Colonic mucosa (tissue), 4 donors: ENCODE measurements around the gene EEIG2. TPM values are rescaled to one million over a fixed set of nuclear protein-coding genes. Genes with fewer than 3 reads are reported as not detected.

Experiments used
- DNase-seq: peaks from one replicate; pipeline ENCODE4 v3.0.0-alpha.2; 2020
- H3K27ac ChIP-seq: fragments of 200-600 bp; one replicate; pipeline ENCODE4 v1.8.0; 2021
- H3K27me3 ChIP-seq: fragments of 200-600 bp; one replicate; pipeline ENCODE4 v1.8.0; 2021
- H3K36me3 ChIP-seq: fragments of 200-600 bp; one replicate; pipeline ENCODE4 v1.8.0; 2021
- H3K4me1 ChIP-seq: fragments of 200-600 bp; one replicate; pipeline ENCODE4 v1.8.0; 2021; ENCODE audit warnings: mild to moderate bottlenecking
- H3K4me3 ChIP-seq: fragments of 200-600 bp; one replicate; pipeline ENCODE4 v1.8.0; 2021
- H3K9ac ChIP-seq, 2 donors: one replicate each; pipeline ENCODE4 v1.7.0; 2013; ENCODE audit warnings: control low read depth in 2 of 2, low read depth in 2 of 2, low read length in 2 of 2
- H3K9me3 ChIP-seq: fragments of 200-600 bp; one replicate; pipeline ENCODE4 v1.8.0; 2021
- CTCF ChIP-seq: fragments of 200-600 bp; IDR thresholded peaks from one replicate; pipeline ENCODE4 v1.8.0; 2022; ENCODE audit warnings: antibody characterized with exemption, mild to moderate bottlenecking
- intact Hi-C: fragments of 100-400 bp; cut with DNase I; formaldehyde crosslinking; loops from one replicate; pipeline ENCODE4 v1.14.1; 2022
- total RNA-seq, 2 donors: library from RNA; stranded (reverse); fragmentation: NEBNext Ultra II Directional in 1 of 2; extraction: Animal tissue kit (Norgen Biotek cat#: 25700) in 1 of 2; gene quantifications; one replicate each; pipeline ENCODE4 v1.2.1, GENCODE V29; 2021
- donor health status: healthy.
- donor health status: DM: no; HTN: no; CAD: no.
- donor health status: DM: no; HTN: no; CAD: no.

Gene EEIG2
- total RNA-seq, 2 donors from 2014 or later = 32.8 to 42.8 TPM

GRCh38 chr1:108574008-108574407, 14.1 kb downstream of the EEIG2 start:
- H3K9ac ChIP-seq = no peak overlapping the region
- TF ChIP-seq CTCF = no peak
- H3K27ac ChIP-seq = no peak overlapping the region
- no peaks in the 10 kb centered on the region for H3K36me3 ChIP-seq
- intact Hi-C loops = no loop called here
- DNase-seq = no peak
- H3K4me1 ChIP-seq = no peaks in the 10 kb centered on the region
- H3K9me3 ChIP-seq = no peaks in the 10 kb centered on the region
- no peak overlapping the region for H3K4me3 ChIP-seq
- H3K27me3 ChIP-seq = no peaks in the 10 kb centered on the region

GRCh38 chr1:108575375-108575774, 15.5 kb downstream of the EEIG2 start:
- no peak for TF ChIP-seq CTCF
- no peak for DNase-seq

GRCh38 chr1:108583757-108584427, 24.0 kb downstream of the EEIG2 start:
- no peak for DNase-seq
- H3K4me3 ChIP-seq = no peak overlapping the region
- no peaks in the 10 kb centered on the region for H3K36me3 ChIP-seq
- H3K27me3 ChIP-seq = no peaks in the 10 kb centered on the region
- no peaks in the 10 kb centered on the region for H3K9me3 ChIP-seq
- peak overlapping the region; percentile 76 for H3K27ac ChIP-seq
- intact Hi-C loops = no loop called here
- H3K9ac ChIP-seq = peak overlapping the region in 1 of 2 donors; percentile 49
- no peak for TF ChIP-seq CTCF
- H3K4me1 ChIP-seq = peaks cover 5% of the 10 kb centered on the region

More at GRCh38 chr1:108575375-108575774, 15.5 kb downstream of the EEIG2 start:
- intact Hi-C loops = no loop called here
- no peaks in the 10 kb centered on the region for H3K27me3 ChIP-seq
- H3K27ac ChIP-seq = no peak overlapping the region
- H3K9me3 ChIP-seq = no peaks in the 10 kb centered on the region
- H3K9ac ChIP-seq = no peak overlapping the region
- H3K4me1 ChIP-seq = no peaks in the 10 kb centered on the region
- no peak overlapping the region for H3K4me3 ChIP-seq
- no peaks in the 10 kb centered on the region for H3K36me3 ChIP-seq

GRCh38 chr1:108584428-108584856, 24.5 kb downstream of the EEIG2 start:
- no peaks in the 10 kb centered on the region for H3K9me3 ChIP-seq
- H3K9ac ChIP-seq = peak overlapping the region in 1 of 2 donors; percentile 42
- no peak overlapping the region for H3K4me3 ChIP-seq
- intact Hi-C loops = no loop called here
- H3K27ac ChIP-seq = peak overlapping the region; percentile 76
- no peaks in the 10 kb centered on the region for H3K36me3 ChIP-seq
- H3K4me1 ChIP-seq = peaks cover 5% of the 10 kb centered on the region
- H3K27me3 ChIP-seq = no peaks in the 10 kb centered on the region
- DNase-seq = no peak
- TF ChIP-seq CTCF = no peak

- Histone ChIP-seq H3K36me3 (no peaks in the 10 kb centered on the region), H3K9me3 (no peaks in the 10 kb centered on the region), H3K4me1 (peaks cover 9% of the 10 kb centered on the region), H3K4me3 (no peak overlapping the region), H3K27ac (peak overlapping the region; percentile 76), H3K9ac (peak overlapping the region in 1 of 2 donors; percentile 42), H3K27me3 (no peaks in the 10 kb centered on the region)
- no peak for TF ChIP-seq CTCF
- intact Hi-C loops = no loop called here
- no peak for DNase-seq
These were observed 25.4 kb downstream of the EEIG2 start for GRCh38 chr1:108585313-108585712.
